ENCODE measurements around the gene LENG1. TPM values are rescaled to one million over a fixed set of nuclear protein-coding genes. Genes with fewer than 3 reads are reported as not detected.
"Not testable (repeated sequence)": the region's sequence is repeated elsewhere in the genome, so short reads cannot be mapped to it uniquely, and the experiment has no call there.

LENG1 gene
- total RNA-seq (2014; rRNA removed; shearing (Covaris generic)) = 10.6 and 10.8 TPM in 2 replicates
- polyA plus RNA-seq (2015; cell fraction: cytosol; rRNA removed) = 4.2 and 7.7 TPM in 2 replicates
- polyA plus RNA-seq (2015; cell fraction: nucleus; rRNA removed) = 2.0 and 2.1 TPM in 2 replicates

DNA sequence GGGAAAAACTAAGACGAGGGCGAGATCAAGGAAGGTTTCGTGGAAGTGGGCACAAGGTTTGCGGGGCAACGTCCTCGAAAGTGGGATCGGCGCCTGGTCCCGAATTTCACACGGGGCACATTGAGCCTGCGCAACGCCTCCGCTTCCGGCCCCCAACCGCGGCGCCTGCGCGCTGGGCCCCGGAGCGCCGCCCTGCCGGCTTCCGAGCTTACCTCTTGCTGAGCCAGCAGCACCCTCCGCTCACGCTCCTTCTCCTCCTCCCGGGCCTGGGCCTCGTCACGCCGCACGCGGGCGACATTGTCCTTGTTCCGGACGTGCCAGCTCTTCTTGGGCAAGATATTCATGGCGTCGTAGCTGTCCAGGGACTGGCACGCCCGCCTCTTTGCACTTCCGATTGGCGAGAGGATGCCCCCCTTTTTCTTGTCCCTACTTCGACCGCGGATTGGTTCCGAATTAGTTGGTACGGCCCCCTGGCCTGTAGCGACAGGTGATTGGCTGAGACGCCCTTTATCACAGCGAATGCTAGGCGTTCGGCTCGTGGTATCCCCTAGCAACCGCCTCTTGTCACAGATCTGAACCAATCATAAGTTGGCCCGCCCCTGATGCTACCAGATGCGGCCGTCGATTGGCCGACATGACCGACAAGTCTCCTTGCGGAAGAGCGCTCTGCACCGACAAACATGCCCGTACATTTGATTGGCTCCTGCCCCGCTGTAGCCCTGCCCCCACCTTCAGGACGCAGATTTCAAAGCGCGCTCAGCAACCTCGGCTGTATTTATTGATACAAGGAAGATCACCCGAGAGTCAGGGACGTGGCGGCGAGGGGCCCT lies at the start of gene LENG1:
TSS of gene LENG1 (minus strand) at position 370 of the 830 bp plus-strand sequence. CDS start at position 344, 26 bp downstream.
- in situ Hi-C loops (cut with HindIII; ENCODE audit: low pct_unique_long_range_greater_than_20kb, low sequenced_read_pairs) = no loop called here
- DNase-seq (ENCODE audit: low read depth, low spot score) = peak; percentile 100

DNA sequence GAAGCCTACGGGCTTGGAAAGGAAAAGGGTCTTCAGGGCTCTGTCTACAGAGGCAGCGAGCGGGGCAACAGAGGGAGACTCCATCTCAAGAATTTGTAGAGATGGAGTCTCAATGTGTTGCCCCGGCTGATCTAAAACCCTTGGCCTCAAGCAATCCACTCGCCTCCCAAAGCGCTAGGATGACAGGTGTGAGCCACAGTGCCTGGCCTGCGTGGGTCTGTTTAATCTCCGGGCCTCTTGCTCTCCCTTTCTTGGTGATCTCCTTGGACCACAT lies 49.2 kb upstream of the LENG1 start:
- in situ Hi-C loops (cut with HindIII; ENCODE audit: low pct_unique_long_range_greater_than_20kb, low sequenced_read_pairs) = no loop called here
- no peak for DNase-seq (ENCODE audit: low read depth, low spot score)

DNA sequence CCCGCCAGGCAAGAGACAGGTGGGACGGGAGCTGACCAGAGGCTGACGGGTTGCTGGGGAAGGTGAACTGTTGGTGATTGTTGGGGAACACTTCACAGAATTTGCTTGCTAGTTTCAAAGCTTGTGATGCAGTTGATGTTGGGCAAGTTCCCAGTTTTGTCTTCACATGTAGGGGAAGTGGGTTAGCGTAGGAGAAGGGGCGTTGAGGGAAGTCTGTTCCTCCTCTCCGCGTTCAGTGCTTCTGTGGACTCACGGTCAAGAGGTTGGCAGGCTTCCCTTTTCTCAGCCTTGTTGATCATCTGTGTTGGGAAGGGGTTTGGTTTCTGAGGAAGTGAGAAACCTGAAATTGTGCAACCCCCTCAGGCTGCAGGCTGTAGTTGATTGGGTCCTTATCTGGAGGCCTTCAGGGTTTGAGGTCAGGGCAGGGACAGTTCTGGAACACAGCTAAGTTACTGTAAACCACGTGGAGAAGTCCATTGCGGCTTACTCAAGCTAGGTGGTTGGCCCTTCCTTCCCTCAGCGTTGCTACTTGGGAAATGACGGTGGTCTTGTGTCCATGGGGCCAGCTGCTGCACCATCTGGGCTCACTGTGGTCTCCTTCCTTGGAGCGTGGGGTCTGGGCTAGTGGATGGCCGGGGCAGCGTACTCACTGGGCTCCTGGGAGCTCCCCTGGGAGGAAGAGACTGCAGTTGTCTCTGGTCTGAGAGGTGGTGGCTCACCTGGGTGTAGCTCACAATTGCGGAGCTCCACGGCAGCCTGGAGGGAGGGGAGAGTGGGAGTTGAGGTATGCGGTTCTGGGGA lies 48.7 kb upstream of the LENG1 start:
- DNase-seq (ENCODE audit: low read depth, low spot score) = peak; percentile 33
- in situ Hi-C loops (cut with HindIII; ENCODE audit: low pct_unique_long_range_greater_than_20kb, low sequenced_read_pairs) = no loop called here

DNA sequence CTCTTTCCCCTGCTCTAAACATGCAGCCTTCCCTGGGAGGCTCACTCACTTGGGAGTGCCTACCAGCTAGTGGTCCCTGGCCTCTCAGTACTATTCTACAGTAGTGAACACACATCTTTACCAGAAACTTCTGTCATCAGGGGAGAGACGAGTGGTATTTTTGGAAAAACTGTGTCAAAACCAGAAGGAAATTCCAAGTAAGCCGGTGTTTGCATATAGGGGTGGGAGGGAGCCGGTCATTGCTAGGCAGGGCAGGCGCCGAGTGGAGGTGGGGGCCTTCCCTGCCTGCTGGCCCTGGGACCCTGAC lies 48.1 kb upstream of the LENG1 start:
- in situ Hi-C loops (cut with HindIII; ENCODE audit: low pct_unique_long_range_greater_than_20kb, low sequenced_read_pairs) = no loop called here
- no peak for DNase-seq (ENCODE audit: low read depth, low spot score)

DNA sequence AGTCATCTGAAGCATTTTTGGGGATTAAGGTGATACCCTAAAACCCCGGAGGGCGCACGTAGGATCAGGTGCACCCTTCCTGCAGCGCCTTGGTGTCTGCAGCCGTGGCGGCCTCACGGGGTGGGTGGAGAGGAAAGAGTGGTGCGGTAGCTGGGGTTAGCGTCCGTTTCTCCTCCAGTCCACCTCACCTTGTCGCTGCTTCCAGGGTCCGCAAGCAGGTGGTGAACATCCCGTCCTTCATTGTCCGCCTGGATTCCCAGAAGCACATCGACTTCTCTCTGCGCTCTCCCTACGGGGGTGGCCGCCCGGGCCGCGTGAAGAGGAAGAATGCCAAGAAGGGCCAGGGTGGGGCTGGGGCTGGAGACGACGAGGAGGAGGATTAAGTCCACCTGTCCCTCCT lies 47.7 kb upstream of the LENG1 start:
- in situ Hi-C loops (cut with HindIII; ENCODE audit: low pct_unique_long_range_greater_than_20kb, low sequenced_read_pairs); DNase-seq (ENCODE audit: low read depth, low spot score): not testable (repeated sequence)

DNA sequence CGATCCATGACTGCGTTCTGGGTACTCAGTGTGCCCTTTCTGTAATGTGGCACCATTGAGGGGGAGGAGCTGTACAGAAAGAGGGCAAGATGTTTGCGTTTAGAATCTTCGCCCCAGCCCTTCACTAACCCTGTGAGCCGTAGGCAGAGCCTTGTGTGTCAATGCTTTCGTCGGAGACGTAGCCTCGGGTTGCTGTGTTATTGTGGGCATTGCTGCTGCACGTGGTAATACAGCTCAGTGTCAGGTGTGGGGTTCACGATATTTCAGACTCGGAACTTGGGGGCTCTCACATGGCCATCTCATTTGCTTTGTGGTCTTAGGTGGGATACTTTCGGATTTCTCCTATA lies 47.3 kb upstream of the LENG1 start:
- in situ Hi-C loops (cut with HindIII; ENCODE audit: low pct_unique_long_range_greater_than_20kb, low sequenced_read_pairs) = no loop called here
- no peak for DNase-seq (ENCODE audit: low read depth, low spot score)

DNA sequence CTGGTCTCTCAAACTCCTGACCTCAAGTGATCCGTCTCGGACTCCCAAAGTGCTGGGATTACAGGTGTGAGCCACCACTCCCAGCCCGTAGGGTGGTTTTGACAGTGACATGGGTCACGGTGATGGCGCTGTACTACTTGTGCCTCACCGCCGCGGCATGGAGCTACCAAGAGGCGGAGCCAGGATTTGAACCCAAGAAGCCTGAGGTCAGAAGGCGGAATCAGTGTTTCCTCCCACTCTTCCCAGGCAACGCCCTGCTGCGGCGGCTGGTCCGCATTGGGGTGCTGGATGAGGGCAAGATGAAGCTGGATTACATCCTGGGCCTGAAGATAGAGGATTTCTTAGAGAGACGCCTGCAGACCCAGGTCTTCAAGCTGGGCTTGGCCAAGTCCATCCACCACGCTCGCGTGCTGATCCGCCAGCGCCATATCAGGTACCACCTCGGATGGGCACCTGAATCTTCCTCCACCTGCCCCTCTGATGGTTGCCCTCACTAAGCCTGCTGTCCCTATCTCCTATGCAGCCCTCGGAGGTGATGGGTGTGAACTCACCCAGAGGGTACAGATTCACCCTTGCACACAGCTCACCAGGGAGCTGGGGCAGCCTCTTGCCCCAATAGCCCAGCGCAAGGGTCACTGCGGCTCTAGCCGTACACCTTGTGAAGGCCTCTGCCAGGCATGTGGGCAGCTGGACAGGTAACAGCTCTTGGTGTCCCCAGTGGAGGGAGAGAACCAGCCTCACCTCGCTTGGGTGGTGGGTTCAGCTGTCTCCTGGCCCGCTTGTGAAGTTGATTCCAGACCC lies 46.7 kb upstream of the LENG1 start:
- no peak for DNase-seq (ENCODE audit: low read depth, low spot score)
- in situ Hi-C loops (cut with HindIII; ENCODE audit: low pct_unique_long_range_greater_than_20kb, low sequenced_read_pairs) = no loop called here

DNA sequence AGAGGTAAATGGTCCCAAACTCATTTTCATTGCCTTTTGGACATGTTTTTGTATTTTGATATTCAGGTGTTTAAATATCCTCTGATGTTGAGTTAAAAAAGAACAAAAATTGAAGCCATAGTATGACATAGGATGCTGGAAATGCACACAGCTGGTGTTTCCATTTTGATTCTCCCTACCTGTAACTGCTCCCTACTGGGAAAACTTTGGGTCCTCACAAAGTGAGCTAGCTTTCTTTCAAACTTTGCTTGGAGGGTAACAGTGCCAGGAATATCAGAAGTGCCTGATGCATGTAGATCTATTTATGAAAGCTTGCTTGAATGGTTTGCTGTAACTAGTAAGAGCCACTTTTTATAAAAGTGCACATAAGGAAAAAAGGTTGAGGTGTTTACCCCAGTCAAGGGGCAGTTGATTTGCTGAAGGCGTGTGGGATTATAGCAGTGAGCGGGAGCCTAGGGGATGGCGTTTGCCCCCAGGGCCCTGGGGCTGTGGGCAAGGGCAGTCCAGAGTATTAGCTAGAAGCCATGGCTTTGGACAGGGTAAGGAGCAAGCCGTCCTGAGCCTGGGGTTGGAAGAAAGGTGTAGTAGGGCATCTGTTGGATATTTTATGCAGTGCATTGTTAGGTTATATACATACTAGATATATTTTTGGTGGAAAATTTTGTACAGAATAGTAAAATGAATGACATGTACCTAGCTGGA lies 45.4 kb upstream of the LENG1 start:
- in situ Hi-C loops (cut with HindIII; ENCODE audit: low pct_unique_long_range_greater_than_20kb, low sequenced_read_pairs) = no loop called here
- DNase-seq (ENCODE audit: low read depth, low spot score) = no peak

DNA sequence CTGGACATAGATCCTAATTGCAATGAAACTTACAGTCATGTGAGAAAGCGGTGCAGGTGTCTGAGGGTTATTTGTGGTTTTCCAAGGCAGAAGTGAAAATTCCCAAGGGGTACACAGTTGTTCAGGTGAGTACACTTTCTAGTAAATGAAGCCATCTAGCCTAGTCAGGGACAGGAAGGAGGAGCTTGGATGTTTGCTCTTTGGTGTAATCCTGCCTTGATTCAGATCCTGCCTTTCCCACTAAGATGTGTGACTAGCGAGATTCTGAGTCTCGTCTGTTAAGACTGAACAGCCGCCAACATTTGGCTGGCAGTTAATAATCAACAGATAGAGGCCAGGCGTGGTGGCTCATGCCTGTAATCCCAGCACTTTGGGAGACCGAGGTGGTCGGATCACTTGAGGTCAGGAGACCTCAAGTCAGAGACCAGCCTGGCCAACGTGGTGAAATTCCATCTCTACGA lies 43.7 kb upstream of the LENG1 start:
- no peak for DNase-seq (ENCODE audit: low read depth, low spot score)
- in situ Hi-C loops (cut with HindIII; ENCODE audit: low pct_unique_long_range_greater_than_20kb, low sequenced_read_pairs) = no loop called here

DNA sequence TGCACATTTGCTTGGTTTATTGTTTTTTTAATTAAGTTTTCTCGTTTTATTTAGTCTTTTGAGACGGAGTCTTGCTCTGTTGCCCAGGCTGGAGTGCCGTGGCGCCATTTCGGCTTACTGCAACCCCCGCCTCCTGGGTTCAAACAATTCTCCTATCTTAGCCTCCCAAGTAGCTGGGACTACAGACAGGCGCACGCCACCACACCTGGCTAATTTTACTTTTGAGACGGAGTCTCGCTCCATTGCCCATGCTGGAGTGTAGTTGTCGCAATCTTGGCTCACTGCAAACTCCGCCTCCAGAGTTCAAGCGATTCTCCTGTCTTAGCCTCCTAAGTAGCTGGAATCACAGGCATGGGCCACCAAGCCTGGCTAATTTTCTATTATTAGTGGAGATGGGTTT lies 42.5 kb upstream of the LENG1 start:
- DNase-seq (ENCODE audit: low read depth, low spot score) = no peak
- in situ Hi-C loops (cut with HindIII; ENCODE audit: low pct_unique_long_range_greater_than_20kb, low sequenced_read_pairs) = no loop called here

DNA sequence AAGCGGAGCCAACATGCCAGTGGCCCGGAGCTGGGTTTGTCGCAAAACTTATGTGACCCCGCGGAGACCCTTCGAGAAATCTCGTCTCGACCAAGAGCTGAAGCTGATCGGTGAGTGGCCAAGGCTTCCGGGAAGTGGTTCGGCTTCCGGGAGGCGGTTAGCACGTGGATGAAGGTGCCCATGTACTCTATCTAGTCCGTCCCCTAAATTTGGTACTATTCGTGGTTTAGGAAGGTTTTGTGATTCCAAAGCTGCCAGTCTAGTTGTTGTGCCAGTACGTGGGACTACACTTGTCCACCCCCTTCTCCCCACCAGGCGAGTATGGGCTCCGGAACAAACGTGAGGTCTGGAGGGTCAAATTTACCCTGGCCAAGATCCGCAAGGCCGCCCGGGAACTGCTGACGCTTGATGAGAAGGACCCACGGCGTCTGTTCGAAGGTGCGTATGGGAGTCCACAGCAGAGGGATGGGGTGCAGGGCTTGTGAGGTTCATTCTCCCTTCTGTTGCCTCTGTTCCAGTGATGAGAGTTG lies 41.7 kb upstream of the LENG1 start:
- in situ Hi-C loops (cut with HindIII; ENCODE audit: low pct_unique_long_range_greater_than_20kb, low sequenced_read_pairs) = no loop called here
- no peak for DNase-seq (ENCODE audit: low read depth, low spot score)

DNA sequence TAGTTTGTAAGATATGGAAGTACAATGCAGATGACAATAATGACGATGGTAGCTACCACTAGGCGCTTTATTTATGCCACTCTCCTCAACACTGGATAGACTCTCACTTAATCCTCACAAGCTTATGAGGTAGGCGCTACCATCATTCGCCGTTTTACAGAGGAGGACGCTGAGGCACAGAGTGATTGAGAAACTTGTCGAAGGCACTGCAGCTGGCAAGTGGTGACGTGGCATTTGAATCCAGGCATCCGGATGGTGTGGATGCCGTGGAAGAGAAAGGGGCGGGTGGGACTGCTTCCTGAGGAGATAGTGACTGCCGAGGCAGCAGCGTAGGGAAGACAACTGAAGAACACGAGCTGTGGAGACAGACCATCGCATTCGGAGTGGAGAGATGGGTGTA lies 39.9 kb upstream of the LENG1 start:
- in situ Hi-C loops (cut with HindIII; ENCODE audit: low pct_unique_long_range_greater_than_20kb, low sequenced_read_pairs) = no loop called here

DNA sequence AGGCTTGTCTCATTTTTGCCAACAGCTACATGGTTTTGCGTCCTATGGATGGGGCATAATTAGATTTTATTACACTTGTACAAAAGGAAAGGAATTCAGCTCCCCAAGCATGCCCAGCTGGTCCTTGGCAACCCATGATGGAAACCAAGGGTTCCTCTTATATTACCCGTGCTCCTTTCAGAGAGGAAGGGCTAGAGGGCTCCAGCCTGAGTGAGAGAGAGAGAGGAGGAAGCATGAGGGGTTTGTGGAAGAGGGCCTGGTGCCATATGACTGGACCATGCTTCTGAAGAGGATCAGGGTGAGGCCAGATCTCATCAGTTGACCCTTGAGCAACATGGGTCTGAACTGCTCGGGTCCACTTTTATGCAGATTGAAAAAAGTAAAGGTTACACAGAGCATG lies 37.6 kb upstream of the LENG1 start:
- in situ Hi-C loops (cut with HindIII; ENCODE audit: low pct_unique_long_range_greater_than_20kb, low sequenced_read_pairs) = no loop called here
- no peak for DNase-seq (ENCODE audit: low read depth, low spot score)

More for the DNA sequence above, 39.9 kb upstream of the LENG1 start:
- no peak for DNase-seq (ENCODE audit: low read depth, low spot score)

DNA sequence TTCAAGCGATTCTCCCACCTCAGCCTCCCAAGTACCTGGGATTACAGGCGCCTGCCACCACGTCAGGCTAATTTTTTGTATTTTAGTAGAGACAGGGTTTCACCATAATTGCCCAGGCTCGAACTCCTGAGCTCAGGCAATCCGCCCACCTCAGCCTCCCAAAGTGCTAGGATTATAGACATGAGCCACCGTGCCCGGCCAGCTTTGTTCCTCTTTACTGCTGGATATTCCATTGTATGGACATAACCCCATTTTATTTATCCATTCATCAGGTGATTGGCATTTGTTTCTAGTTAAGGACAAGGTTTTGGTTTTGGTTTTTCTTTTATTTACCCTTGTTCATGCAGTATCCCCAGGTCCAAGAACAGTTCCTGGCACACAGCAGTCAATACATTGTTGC lies 37.0 kb upstream of the LENG1 start:
- no peak for DNase-seq (ENCODE audit: low read depth, low spot score)
- in situ Hi-C loops (cut with HindIII; ENCODE audit: low pct_unique_long_range_greater_than_20kb, low sequenced_read_pairs) = no loop called here

DNA sequence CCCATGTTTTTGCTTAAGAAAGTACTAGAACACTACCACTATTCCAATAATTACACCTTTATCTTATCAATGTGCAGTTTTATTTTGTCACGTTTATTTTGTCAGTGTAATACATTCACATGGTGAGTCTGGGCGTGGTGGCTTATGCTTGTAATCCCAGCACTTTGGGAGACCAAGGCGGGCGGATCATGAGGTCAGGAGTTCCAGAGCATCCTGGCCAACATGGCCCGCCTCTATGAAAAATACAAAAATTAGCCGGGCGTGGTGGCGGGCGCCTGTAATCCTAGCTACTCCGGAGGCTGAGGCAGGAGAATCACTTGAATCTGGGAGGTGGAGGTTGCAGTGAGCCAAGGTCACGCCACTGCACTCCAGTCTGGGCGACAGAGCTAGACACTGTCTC lies 34.9 kb upstream of the LENG1 start:
- in situ Hi-C loops (cut with HindIII; ENCODE audit: low pct_unique_long_range_greater_than_20kb, low sequenced_read_pairs); DNase-seq (ENCODE audit: low read depth, low spot score): not testable (repeated sequence)

DNA sequence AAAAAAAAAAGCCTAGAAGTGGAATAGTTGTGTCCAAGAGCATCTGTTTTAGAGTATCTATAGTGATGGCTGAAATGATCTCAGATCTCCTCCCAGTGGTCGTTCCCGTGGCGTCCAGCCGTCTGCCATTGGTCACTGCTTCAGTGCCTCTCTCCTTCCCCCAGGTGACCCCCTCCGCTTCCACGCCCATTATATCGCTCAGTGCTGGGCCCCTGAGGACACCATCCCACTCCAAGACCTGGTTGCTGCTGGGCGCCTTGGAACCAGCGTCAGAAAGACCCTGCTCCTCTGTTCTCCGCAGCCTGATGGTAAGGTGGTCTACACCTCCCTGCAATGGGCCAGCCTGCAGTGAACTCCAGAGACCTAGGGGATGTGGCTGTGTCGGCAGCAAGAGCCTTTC lies 33.5 kb upstream of the LENG1 start:
- no peak for DNase-seq (ENCODE audit: low read depth, low spot score)
- in situ Hi-C loops (cut with HindIII; ENCODE audit: low pct_unique_long_range_greater_than_20kb, low sequenced_read_pairs) = no loop called here

DNA sequence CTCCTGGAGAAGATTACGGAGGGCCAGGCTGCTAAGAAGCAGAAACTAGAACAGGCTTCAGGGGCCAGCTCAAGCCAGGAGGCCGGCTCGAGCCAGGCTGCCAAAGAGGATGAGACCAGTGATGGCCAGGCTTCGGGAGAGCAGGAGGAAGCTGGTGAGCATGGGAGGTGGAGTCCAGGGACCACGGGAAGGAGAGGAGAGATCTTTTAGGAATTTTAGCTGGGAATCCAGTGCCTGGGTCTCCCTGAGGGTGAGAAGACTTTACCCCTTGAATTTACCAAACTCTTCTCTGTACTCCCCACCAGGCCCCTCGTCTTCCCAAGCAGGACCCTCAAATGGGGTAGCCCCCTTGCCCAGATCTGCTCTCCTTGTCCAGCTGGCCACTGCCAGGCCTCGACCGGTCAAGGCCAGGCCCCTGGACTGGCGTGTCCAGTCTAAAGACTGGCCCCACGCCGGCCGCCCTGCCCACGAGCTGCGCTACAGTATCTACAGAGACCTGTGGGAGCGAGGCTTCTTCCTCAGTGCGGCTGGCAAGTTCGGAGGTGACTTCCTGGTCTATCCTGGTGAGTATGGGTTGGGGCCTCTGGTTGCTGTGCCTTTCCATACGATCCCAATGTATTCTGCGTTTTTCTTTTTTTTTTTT lies 32.4 kb upstream of the LENG1 start:
- in situ Hi-C loops (cut with HindIII; ENCODE audit: low pct_unique_long_range_greater_than_20kb, low sequenced_read_pairs) = no loop called here
- DNase-seq (ENCODE audit: low read depth, low spot score) = peak; percentile 9
